ENCODE results near the gene DNAJC5. TPM values are rescaled to one million over a fixed set of nuclear protein-coding genes. Genes with fewer than 3 reads are reported as not detected.
A peak's percentile ranks its signal among the peaks of the same experiment; 100 is the strongest.

The DNAJC5 gene
- total and polyA plus RNA-seq, 9 of the 15 experiments (the other 6 are each of a cell fraction or from before 2014, with no cell fraction given), result 0.95 to 42.8 (median 23.4) TPM

DNA sequence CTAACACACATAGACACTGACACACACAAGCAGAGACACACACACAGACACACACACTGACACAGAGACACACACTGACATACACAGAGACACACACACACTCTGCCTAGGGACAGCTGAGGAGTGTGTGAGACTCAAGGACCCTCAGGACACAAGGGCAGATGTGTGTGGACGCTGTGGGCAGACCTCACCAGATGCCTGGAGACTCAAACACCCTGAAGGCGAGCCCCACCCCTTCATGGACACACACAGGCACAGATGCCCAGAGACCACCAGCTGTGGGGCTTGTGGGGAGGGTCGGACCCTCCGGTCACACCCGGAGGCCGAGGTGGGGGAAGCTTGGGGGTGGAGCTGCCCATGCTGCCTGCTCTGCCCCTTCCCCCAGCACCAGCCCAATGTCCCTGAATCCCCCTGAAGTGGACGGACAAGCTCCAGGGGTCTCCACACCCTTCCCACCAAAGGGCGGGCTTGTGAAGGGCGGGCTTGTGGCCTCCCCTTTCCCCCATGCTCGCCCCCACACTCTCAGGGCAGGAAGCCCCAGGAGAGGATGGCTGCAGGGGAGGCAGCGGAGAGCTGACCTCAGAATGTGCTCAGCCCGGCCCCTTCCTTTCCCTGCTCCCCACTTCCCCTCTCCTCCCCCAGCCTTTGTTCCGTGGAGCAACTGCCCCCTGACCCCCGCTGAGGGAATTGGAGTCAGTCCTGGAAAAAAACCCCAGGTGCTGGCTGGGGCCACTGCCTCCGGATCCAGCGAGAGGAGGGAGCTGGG is 47.5 kb upstream of the DNAJC5 start (continued):
- TF ChIP-seq EGR1 (conservative IDR thresholded peaks at IDR 0.05) (peak; percentile 66), LCOR (CRISPR knock-in tag; IDR thresholded peaks at IDR 0.05) (no peak), ZNF584 (CRISPR knock-in tag; IDR thresholded peaks at IDR 0.05; ENCODE audit: low read depth) (0 out of 2 replicates have a peak, but pooled peaks have one; percentile 34), KAT7 (CRISPR knock-in tag; IDR thresholded peaks at IDR 0.05; ENCODE audit: borderline replicate concordance) (0 out of 2 replicates have a peak, but pooled peaks have one; percentile 58), CTBP1 (IDR thresholded peaks at IDR 0.05; ENCODE audit: borderline replicate concordance) (0 out of 2 replicates have a peak, but pooled peaks have one; percentile 11), SPI1 (IDR thresholded peaks at IDR 0.05; ENCODE audit: borderline replicate concordance, low read depth, low read length) (peak; percentile 76), L3MBTL2 (IDR thresholded peaks at IDR 0.05) (no peak), GATA2 (CRISPR knock-in tag; IDR thresholded peaks at IDR 0.05) (no peak), NR2C2 (CRISPR knock-in tag; IDR thresholded peaks at IDR 0.05) (no peak), NR2C2 (tag; IDR thresholded peaks at IDR 0.05) (peak; percentile 17; the same call in 1 of the 2 replicates), VEZF1 (CRISPR knock-in tag; IDR thresholded peaks at IDR 0.05) (peak; percentile 67)
- TF ChIP-seq, protein P1, sequence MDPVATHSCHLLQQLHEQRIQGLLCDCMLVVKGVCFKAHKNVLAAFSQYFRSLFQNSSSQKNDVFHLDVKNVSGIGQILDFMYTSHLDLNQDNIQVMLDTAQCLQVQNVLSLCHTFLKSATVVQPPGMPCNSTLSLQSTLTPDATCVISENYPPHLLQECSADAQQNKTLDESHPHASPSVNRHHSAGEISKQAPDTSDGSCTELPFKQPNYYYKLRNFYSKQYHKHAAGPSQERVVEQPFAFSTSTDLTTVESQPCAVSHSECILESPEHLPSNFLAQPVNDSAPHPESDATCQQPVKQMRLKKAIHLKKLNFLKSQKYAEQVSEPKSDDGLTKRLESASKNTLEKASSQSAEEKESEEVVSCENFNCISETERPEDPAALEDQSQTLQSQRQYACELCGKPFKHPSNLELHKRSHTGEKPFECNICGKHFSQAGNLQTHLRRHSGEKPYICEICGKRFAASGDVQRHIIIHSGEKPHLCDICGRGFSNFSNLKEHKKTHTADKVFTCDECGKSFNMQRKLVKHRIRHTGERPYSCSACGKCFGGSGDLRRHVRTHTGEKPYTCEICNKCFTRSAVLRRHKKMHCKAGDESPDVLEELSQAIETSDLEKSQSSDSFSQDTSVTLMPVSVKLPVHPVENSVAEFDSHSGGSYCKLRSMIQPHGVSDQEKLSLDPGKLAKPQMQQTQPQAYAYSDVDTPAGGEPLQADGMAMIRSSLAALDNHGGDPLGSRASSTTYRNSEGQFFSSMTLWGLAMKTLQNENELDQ (CRISPR knock-in tag; IDR thresholded peaks at IDR 0.05; ENCODE audit: borderline replicate concordance), result no peak
